GM18951 (cell line): ENCODE data around the gene ARHGEF19.

ENCODE experiments used
- POLR2A ChIP-seq: IDR thresholded peaks from 4 replicates; pipeline ENCODE4 v1.6.1; 2011; ENCODE audit warnings: mild to moderate bottlenecking; ENCODE audit not compliant: insufficient read length, insufficient read depth; ENCODE audit errors: extremely low read depth
- in situ Hi-C: fragments of 300-500 bp; cut with MboI; formaldehyde crosslinking; loops from one replicate; pipeline ENCODE4 v1.12.0; 2022; ENCODE audit warnings: low sequenced_read_pairs, mixed read lengths, inconsistent platforms; ENCODE audit not compliant: unreplicated experiment

ARHGEF19 gene

DNA sequence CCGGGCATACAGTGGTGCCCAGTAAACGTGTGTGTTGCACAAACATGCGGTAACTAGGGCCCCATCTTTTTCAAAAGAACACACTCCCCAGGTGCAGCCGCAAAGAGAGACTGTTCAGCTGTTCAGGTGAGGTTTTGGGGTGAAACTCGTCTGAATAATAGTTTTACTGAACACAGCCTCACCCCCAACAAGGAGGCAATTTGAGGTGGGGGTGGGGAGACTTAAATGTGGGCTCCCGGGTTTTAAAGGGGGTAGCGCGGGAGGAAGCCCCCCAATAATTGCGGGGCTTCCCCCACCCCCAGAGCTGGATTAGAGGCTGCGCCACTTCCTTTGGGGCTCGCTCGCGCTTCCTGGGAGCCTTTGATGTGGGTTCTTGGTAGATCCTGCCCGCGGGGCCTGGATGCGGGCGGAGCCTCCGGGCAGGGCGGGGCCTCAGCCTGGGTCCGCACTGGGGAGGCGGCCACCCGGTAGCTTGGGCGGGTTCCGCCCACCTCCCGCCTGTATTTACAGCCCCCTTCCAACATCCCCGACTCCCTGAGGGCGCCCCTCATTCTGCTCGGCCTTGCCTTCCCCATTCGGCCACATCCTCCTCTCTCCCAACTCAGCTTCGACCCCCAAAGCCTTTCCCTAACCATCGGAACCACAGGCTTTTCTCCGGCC lies 50.2 kb downstream of the ARHGEF19 start:
- in situ Hi-C loops: no loop called here
- TF ChIP-seq POLR2A: no peak

DNA sequence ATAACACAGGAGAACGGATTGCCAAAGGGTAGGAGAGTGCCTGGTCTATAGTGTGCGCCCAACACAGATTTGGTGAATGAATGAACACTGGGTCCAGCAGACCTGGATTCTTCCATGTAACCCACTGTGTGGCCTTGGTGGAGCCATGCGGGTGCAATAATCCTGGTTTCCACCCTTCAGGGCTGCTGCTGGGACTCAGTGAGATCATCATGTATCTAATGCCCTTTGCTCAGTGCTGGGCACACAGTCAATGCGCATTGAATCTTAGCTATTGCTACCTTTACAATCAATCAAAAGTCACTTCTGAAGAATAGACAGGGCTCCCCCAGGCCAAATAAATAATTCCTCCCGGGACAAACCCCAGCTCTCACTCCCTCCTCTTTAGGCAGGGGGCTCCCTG lies 50.7 kb downstream of the ARHGEF19 start:
- in situ Hi-C loops: no loop called here
- TF ChIP-seq POLR2A: no peak

DNA sequence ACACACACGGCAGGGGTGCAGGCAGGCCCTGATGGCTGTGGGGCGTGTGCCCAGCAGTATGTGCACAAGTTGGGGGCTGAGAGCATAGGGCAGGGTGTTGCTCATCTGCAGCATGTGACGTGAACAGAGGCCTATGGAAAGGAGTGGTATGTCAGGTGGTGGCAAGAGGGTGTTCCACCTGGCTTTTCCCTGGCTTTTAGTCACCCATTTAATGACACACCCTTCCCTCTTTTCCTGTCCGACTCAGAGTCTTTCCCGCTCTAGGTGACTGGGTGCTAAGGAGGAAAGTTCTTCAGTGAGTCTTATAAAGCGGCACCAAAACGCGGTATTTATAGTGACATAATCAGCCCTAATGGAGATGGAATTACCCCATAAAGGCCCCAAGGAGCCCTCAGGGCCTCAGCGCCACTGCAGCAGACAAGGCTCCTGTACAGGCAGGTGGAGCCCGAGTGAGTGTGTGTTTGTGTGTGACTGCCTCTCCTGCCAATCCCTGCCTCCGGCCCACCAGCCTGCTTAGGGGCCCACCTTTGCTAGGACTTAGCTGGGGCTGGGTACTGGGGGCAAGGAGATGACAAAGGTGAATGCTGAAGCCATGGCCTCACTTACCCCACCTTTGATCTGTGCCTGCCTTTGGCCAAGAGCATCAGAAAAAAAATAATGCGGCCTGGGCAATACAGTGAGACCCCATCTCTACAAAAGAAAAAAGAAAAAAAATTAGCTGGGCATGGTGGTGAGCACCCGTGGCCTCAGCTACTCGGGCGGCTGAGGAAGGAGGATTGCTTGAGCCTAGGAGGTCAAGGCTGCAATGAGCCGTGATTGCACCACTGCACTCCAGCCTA lies 53.2 kb downstream of the ARHGEF19 start:
- TF ChIP-seq POLR2A: no peak
- in situ Hi-C loops: no loop called here

DNA sequence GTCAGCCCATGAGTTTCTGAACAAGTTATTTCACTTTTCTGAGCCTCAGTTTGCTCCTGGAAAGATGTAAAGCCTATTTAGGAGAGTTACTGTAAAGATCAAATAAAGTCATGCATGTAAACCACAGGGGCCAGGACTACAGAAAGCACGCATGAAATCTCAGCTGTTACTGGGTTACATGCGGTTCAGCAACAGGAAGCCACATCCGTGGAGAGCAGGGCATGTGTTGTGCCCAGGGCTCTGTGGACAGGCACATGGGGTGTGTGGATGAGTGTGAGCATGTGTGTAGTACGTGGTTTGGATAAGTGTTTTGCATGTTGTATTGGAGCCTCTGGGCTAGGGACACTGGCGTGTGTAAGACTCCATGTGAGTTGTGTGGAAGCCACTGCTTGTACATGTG lies 54.4 kb downstream of the ARHGEF19 start:
- in situ Hi-C loops: no loop called here
- TF ChIP-seq POLR2A: no peak

DNA sequence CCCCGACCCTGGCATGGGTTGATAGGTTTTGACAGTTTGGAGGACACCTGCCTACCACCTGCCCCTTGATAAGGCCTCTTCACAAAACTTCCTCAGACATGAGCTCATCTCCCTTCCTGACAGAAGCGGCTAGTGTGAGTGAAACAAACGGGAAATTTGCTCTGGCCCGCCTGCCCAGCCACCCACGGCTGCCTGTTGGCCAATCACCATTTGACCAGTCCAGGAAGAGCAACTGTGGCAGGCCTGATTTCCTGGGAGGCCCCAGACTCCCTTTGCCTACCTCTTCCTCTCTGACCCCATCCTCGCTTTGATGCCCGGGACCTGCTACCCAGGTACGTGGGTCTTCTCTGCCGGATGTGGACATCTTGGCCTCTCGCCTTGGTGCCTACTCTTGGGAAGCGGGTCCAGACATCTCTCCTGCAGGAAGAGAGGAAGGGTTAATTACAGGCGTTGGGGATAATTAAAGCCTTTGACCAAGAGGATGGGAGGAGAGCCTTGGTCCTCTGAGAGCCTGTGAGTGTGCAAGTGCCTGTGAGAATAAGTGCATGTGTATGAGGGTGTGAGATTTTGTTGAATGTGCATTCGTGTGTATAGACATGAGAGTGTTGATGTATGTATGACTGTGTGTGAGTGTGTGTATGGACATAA lies 55.5 kb downstream of the ARHGEF19 start:
- in situ Hi-C loops: no loop called here
- TF ChIP-seq POLR2A: no peak

DNA sequence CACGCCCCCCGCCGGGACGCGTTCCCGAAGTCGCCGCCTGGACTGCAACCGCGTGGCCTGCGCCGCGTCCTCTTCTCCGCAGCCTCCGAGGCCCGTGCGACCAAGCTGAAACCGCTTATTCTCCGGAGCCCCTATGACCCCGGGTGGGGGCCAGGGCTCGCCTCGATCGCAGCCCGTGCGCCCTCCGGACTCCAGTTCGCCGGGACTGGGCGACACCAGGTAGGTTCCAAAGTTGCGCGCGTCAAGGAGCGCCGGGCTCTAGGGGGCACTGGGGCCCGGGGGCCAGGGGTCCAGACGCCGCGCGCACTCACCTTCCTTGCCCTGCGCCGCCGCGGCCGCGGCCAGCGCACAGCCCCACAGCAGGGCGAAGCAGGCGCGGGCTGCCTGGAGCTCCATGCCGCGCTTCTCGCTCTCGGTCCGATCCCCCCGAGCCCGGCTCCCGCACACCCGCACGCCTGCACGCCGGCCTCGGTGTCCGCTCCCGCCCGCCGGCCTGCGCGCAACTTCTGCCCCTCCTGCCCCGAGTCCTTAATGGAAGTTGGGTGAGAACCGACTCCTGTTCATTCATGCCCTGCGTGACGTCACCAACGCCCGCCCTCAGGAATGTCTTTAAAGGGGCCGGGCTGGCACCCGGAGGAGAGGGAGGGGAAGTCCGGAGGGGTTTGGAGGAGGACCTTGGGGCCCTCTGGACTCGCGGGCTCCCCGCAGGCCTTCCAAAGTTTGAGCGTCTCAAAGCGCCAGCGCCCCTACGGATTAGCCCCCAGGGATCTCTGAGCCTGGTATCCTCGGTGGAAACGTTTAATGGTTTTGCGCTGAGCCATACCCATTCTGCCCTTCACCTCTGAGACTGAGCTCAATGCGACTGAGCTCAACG lies 56.7 kb downstream of the ARHGEF19 start, which contains the start of gene EPHA2:
TSS of gene EPHA2 (minus strand) at position 533 of the 874 bp plus-strand sequence. CDS start at position 396, 137 bp downstream.
- no peak for TF ChIP-seq POLR2A
- in situ Hi-C loops: no loop called here

DNA sequence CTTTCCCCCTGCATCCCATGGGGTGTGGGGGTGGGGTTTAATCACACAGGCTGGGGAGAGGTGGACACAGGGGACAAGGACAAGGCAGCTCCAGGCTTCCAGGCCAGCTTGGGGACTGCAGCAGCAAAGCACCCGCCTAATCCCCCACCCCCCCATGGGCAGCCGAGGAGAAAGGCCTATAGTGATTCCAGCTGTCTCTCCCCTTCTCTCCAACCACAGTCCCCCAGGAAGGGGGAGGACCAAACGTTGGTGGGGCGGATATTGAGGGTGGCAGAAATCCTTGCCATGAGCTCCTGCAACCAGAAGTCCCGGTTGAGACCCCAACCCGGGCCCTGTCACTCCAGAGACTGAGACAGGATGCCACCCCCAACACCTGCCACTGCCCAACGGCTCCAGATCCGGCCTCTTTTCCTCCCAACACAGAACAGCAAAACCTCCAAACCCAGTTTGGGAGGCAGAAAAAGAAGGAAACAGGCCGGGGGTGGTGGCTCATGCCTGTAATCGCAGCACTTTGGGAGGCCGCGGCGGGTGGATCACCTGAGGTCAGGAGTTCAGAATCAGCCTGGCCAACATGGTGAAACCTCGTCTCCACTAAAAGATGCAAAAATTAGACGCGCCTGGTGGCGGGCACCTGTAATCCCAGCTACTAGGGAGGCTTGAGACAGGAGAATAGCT lies 58.3 kb downstream of the ARHGEF19 start:
- in situ Hi-C loops: no loop called here
- no peak for TF ChIP-seq POLR2A

DNA sequence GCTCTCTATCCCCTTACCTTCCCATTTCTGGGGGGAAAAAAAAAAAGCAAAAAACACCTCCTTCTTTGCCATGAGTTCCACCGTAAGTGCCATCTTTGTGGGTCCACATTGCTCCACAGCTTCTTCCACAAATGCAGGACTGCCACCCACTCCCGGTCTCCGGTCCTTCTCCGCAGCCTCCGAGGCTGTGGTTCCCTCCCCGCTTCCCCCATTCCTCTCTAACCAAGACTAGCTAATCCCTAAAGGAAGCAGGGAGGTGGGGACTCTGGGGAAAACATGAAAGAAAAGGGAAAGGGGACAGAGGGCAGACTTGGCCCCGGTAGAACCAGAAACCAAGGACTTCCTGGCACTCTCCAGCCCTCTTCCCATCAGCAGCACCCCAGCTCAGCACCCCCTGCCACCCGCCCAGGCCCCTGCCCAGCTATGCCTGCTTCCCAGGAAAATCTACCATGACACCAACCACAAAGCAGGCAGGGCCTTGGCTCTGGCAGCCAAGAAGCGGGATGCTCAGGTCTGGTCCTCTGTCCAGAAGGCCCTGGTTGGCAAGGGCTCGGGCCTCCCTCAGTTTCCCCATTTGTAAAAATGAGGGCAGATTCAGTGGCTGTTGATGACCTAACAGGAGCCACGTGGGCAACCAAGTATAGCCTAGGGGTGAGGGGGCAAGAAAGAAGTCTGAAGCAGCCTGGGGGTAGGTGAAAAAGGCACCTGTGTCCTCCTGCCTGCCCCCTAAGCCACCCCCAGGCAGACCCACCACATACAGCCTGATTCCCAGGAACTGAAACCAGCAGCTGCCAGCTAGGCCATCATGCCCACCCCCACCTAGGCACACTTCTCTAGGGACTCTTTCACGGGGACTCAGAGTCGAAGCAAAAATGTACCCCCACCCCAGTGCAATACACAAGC lies 59.1 kb downstream of the ARHGEF19 start:
- TF ChIP-seq POLR2A: no peak
- in situ Hi-C loops: no loop called here

DNA sequence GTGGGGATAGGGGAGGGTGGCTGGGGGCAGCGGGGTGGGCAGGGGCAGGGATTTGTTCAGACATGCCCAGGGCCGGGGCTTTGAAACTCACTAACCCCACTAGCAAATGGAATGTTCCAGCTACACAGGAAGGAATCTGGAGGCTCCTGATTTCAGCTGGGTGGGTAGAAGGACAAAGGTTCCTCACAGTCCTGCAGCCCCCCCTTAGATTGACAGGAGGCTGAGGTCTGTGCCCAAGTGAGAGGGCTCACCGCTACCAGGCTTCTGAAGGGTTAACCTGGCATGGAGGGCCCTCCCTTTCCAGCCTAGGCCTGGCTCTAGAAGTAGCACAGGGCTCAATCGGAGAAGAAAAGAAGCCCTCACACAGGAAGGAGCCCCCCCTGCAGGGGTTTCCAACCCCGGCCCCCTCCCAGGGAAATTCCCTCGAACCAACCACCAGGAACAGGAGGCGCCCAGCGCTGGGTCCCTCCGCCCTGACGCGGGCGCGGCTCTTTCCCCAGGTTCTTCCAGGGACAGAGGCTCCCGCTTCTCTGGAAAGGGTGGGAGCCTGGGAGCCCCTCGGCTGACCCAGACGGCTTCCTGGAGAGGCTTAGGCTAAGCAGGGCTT lies 59.9 kb downstream of the ARHGEF19 start:
- TF ChIP-seq POLR2A: no peak
- in situ Hi-C loops: no loop called here

DNA sequence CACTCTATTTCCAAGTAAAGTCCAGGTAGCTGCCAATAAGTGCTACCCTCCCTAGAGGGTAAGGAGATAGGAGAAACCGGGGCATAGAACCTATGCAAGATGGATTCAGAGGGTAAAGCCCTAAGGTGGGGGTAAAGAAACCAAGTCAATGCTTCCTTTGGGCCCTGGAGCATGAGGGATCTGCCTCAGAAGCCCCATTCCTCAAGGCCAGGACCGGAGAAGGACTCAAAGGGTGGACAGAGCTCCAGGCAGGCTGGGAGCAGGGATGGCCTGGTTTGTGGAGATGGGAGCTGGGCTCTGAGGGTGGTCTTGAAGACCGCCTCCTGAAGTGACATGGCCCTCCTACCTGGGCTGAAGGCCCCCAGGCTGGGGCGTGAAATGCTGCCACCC lies 60.5 kb downstream of the ARHGEF19 start:
- TF ChIP-seq POLR2A: no peak
- in situ Hi-C loops: no loop called here

DNA sequence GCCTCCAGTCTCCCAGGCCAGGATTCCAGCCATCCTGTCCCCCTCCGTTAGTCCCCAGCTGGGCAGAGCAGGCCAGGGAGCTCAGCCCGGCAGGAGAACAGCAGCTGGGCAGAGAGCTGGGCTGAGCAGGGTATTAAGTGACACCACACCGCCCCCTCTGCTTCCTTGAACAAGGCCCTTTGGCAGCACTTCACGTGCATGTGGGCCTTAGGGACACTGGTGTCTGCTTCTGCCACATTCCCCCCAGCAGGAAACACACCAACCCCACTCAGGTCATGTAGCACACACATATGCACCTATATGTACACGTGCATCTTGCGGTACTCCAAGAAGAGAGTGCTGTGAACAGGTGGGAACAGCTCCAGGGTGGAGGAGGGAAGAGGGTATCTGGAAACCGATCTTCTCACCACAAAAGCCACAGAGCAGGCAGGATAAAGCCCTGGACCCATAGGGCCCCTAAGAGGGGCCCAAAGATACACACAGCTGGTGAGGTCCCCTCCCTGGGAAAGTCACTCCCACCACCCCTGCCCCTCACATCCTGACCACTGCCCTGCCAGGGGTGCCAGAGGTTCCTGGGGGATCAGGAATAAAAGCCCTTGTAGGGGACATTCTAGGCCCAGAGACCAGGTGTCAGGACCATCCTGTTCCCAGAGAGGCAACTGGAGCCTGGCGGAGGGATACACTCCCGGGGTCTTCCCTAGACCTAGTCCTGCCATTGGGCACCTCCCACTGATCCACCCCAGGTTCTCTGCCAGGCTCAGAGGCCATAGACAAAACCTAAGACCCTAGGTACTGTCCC lies 61.1 kb downstream of the ARHGEF19 start:
- no peak for TF ChIP-seq POLR2A
- in situ Hi-C loops: no loop called here

DNA sequence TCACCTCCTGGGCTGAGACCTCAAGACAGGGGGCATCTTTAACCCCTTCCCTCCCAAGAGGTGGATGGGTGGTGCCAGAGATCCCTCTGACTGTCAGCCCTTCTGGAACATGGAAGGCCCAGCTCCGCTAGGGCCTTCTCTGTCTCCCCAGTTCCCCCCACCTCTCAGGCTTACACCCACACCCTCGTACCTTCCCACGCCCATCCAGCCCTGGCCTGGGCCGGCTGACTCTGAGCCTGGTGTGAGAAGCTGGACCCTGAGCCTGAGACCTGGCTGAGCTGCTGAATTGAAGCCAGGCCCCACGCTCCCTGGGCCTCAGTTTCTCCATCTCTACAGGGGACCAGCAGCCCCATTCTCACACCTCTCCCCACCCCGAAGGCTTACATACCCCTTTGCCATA lies 61.9 kb downstream of the ARHGEF19 start:
- no peak for TF ChIP-seq POLR2A
- in situ Hi-C loops: no loop called here
